B cell (primary cell): ENCODE measurements around the gene NRXN2. TPM values are rescaled to one million over a fixed set of nuclear protein-coding genes. Genes with fewer than 3 reads are reported as not detected.

Source experiments
- ATAC-seq: fragments of 200-7000 bp; cut with Tn5 transposase; one replicate; pipeline ENCODE4 v1.10.0; 2021; ENCODE audit warnings: low read depth, mild to moderate bottlenecking, moderate number of reproducible peaks, moderate library complexity
- CTCF ChIA-PET: fragments of 350-600 bp; sonication (Branson Sonifier 250); formaldehyde crosslinking; loops from one replicate; lab custom pipeline; 2021; ENCODE audit warnings: antibody characterized with exemption, inconsistent platforms; lab: Charles Lee
- POLR2A ChIA-PET: fragments of 350-600 bp; sonication (Branson Sonifier 250); formaldehyde crosslinking; loops from one replicate; lab custom pipeline; 2021; ENCODE audit warnings: antibody characterized with exemption; lab: Charles Lee
- DNase-seq: peaks from one replicate; pipeline ENCODE4 v3.0.0; 2013
- H2AFZ ChIP-seq: 2 replicates; pipeline ENCODE4 v1.6.1; 2012; ENCODE audit warnings: mild to moderate bottlenecking, low read depth, low read length; ENCODE audit not compliant: insufficient read depth, poor library complexity, severe bottlenecking
- H3K27ac ChIP-seq, 2 donors: 1 replicate in 1 of 2; 2 replicates in 1 of 2; pipeline ENCODE4 v1.5.1; 2012 to 2013; ENCODE audit warnings: low read length in 2 of 2, mild to moderate bottlenecking in 2 of 2, moderate library complexity in 1 of 2
- H3K27me3 ChIP-seq, 4 experiments: fragments of 200-600 bp in 1 of 4; sonication (generic) in 1 of 4; replicated peaks in 1 of 4; 1 replicate in 2 of 4; 2 replicates in 2 of 4; pipeline versions ENCODE4 v1.6.1 to v1.7.0; 2013 to 2016; ENCODE audit warnings: low read length in 3 of 4, mild to moderate bottlenecking in 2 of 4, mixed read lengths in 1 of 4, moderate library complexity in 1 of 4; ENCODE audit not compliant: insufficient read depth in 4 of 4, control insufficient read depth in 3 of 4; ENCODE audit errors: control extremely low read depth in 1 of 4
- H3K36me3 ChIP-seq, 2 experiments: replicated peaks in 1 of 2; 1 replicate in 1 of 2; 2 replicates in 1 of 2; pipeline versions ENCODE4 v1.6.1 to v1.7.1; 2013; ENCODE audit warnings: low read length in 1 of 2; ENCODE audit not compliant: insufficient read depth in 2 of 2, control insufficient read depth in 1 of 2; ENCODE audit errors: control extremely low read depth in 1 of 2, extremely low read depth in 1 of 2
- H3K4me1 ChIP-seq, 2 donors: fragments of 200-600 bp in 1 of 2; sonication (generic) in 1 of 2; 1 replicate in 1 of 2; 2 replicates in 1 of 2; pipeline versions ENCODE4 v1.5.1 to v1.6.1; 2013 to 2017; ENCODE audit warnings: low read length in 2 of 2; ENCODE audit not compliant: control insufficient read depth in 2 of 2, insufficient read depth in 2 of 2
- H3K4me2 ChIP-seq: replicated peaks from 2 replicates; pipeline ENCODE3; 2012; ENCODE audit warnings: mild to moderate bottlenecking, low read depth, low read length; ENCODE audit not compliant: poor library complexity, severe bottlenecking
- H3K4me3 ChIP-seq, 5 experiments: fragments of 200-600 bp in 1 of 5; sonication (generic) in 1 of 5; 1 replicate in 3 of 5; 2 replicates in 2 of 5; pipeline versions ENCODE4 v1.5.1 to v1.7.0; 2011 to 2016; ENCODE audit warnings: low read length in 4 of 5, mild to moderate bottlenecking in 4 of 5, low read depth in 2 of 5, control low read depth in 1 of 5, moderate library complexity in 1 of 5; ENCODE audit not compliant: insufficient read depth in 1 of 5; ENCODE audit errors: control extremely low read depth in 1 of 5, extremely low read depth in 1 of 5
- H3K79me2 ChIP-seq: fragments of 200-600 bp; sonication (generic); one replicate; pipeline ENCODE4 v1.6.0; 2016; ENCODE audit warnings: low read length; ENCODE audit not compliant: control insufficient read depth, insufficient read depth
- H3K9ac ChIP-seq: fragments of 200-600 bp; sonication (generic); 2 replicates; pipeline ENCODE4 v1.6.1; 2017; ENCODE audit warnings: mild to moderate bottlenecking, low read length, moderate library complexity
- H3K9me3 ChIP-seq, 3 donors: one replicate each; pipeline versions ENCODE4 v1.6.1 to v1.7.1; 2013; ENCODE audit warnings: low read length in 2 of 3; ENCODE audit not compliant: control insufficient read depth in 2 of 3, insufficient read depth in 1 of 3; ENCODE audit errors: control extremely low read depth in 1 of 3
- H4K20me1 ChIP-seq: 2 replicates; pipeline ENCODE4 v1.6.0; 2012; ENCODE audit warnings: mild to moderate bottlenecking, low read length; ENCODE audit not compliant: insufficient read depth, control insufficient read depth, poor library complexity, severe bottlenecking
- H3K27ac Mint-ChIP-seq: one replicate; pipeline ENCODE4 v1.8.0; 2021; ENCODE audit warnings: mixed read lengths
- H3K27me3 Mint-ChIP-seq: one replicate; pipeline ENCODE4 v1.8.0; 2021; ENCODE audit warnings: mixed read lengths
- H3K4me1 Mint-ChIP-seq: one replicate; pipeline ENCODE4 v1.8.0; 2021; ENCODE audit warnings: mixed read lengths
- H3K4me3 Mint-ChIP-seq: one replicate; pipeline ENCODE4 v1.8.0; 2021; ENCODE audit warnings: mixed read lengths
- H3K9me3 Mint-ChIP-seq: one replicate; pipeline ENCODE4 v1.8.0; 2022; ENCODE audit warnings: mixed read lengths; ENCODE audit not compliant: insufficient read depth
- EZH2 ChIP-seq: IDR thresholded peaks from 2 replicates; pipeline ENCODE4 v1.6.1; 2012; ENCODE audit warnings: borderline replicate concordance, low read depth, mild to moderate bottlenecking, moderate library complexity, low read length; ENCODE audit not compliant: insufficient read depth, poor library complexity, severe bottlenecking
- WGBS: methylation state at CpG from one replicate; pipeline ENCODE4 v1.1.5; 2013; ENCODE audit warnings: missing lambda C conversion rate; ENCODE audit not compliant: insufficient coverage; 5-methylcytosine and 5-hydroxymethylcytosine counted together
- intact Hi-C: fragments of 100-400 bp; cut with micrococcal nuclease; formaldehyde crosslinking; loops from one replicate; pipeline ENCODE4 v1.10.0; 2022
- polyA plus RNA-seq: library from polyadenylated mRNA; depleted of rRNA; stranded (reverse); fragments of >200 nt; gene quantifications from 2 replicates; pipeline ENCODE4 v1.2.3, GENCODE V29; 2012
- total RNA-seq, 2 donors: library from RNA; stranded (reverse); fragments of 120-200 nt in 1 of 2; gene quantifications; 1 replicate in 1 of 2; 2 replicates in 1 of 2; pipeline versions ENCODE4 v1.2.3 to v1.2.4, GENCODE V29; 2013 to 2022
- TF ChIP-seq, protein P1 (sequence below): fragments of 200-600 bp; IDR thresholded peaks from one replicate; pipeline ENCODE4 v1.8.0; 2022; ENCODE audit warnings: antibody characterized with exemption, mild to moderate bottlenecking

The NRXN2 gene
- total and polyA plus RNA-seq, 2 donors (not counting 1 experiment from before 2014, with no cell fraction given), result 0.01 to 0.52 TPM

DNA sequence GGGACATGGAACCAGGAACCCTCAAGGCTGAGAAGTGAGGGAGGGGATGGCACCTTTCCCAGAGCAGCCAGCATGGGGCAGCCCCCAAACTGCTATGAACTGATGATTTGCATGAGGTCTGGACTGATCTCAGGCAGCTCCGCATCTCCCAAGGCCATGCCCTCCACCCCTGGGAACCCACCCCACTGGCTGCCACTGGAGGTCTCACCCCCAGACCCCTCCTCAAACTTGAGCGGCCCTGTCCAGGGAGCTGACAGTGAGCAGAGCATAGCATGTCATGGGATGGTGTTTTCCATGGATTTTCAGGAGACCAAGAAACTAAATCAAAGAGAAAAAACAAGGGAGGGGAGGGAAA lies 46.8 kb downstream of the NRXN2 start:
- H3K36me3 ChIP-seq, result no peaks in the 10 kb centered on the region
- no peaks in the 10 kb centered on the region for H4K20me1 ChIP-seq
- H3K27ac ChIP-seq, result no peak overlapping the region
- H3K9ac ChIP-seq, result no peak overlapping the region
- Mint-ChIP-seq H3K27ac (no peak overlapping the region), H3K9me3 (no peaks in the 10 kb centered on the region), H3K27me3 (peaks cover 52% of the 10 kb centered on the region), H3K4me3 (no peak overlapping the region), H3K4me1 (peaks cover 21% of the 10 kb centered on the region)
- peaks cover 0 to 10% (median 0%) of the 10 kb centered on the region in 3 donors for H3K9me3 ChIP-seq
- ChIA-PET CTCF (no interaction called here), POLR2A (no interaction called here)
- intact Hi-C loops, result no loop called here
- ATAC-seq (no peak), DNase-seq (no peak)
- H3K4me1 ChIP-seq, result peaks cover 15 to 21% of the 10 kb centered on the region in 2 donors
- WGBS, result no CpG with 5 or more reads among the region's 2 CpGs
- no peak for TF ChIP-seq EZH2
- TF ChIP-seq, protein P1, sequence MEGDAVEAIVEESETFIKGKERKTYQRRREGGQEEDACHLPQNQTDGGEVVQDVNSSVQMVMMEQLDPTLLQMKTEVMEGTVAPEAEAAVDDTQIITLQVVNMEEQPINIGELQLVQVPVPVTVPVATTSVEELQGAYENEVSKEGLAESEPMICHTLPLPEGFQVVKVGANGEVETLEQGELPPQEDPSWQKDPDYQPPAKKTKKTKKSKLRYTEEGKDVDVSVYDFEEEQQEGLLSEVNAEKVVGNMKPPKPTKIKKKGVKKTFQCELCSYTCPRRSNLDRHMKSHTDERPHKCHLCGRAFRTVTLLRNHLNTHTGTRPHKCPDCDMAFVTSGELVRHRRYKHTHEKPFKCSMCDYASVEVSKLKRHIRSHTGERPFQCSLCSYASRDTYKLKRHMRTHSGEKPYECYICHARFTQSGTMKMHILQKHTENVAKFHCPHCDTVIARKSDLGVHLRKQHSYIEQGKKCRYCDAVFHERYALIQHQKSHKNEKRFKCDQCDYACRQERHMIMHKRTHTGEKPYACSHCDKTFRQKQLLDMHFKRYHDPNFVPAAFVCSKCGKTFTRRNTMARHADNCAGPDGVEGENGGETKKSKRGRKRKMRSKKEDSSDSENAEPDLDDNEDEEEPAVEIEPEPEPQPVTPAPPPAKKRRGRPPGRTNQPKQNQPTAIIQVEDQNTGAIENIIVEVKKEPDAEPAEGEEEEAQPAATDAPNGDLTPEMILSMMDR, result no peak
- peaks cover 0 to 24% (median 7%) of the 10 kb centered on the region in 4 experiments for H3K27me3 ChIP-seq
- H3K4me2 ChIP-seq, result no peak overlapping the region
- H3K4me3 ChIP-seq, result no peak overlapping the region
- no peaks in the 10 kb centered on the region for H3K79me2 ChIP-seq
- H2AFZ ChIP-seq, result no peak overlapping the region

DNA sequence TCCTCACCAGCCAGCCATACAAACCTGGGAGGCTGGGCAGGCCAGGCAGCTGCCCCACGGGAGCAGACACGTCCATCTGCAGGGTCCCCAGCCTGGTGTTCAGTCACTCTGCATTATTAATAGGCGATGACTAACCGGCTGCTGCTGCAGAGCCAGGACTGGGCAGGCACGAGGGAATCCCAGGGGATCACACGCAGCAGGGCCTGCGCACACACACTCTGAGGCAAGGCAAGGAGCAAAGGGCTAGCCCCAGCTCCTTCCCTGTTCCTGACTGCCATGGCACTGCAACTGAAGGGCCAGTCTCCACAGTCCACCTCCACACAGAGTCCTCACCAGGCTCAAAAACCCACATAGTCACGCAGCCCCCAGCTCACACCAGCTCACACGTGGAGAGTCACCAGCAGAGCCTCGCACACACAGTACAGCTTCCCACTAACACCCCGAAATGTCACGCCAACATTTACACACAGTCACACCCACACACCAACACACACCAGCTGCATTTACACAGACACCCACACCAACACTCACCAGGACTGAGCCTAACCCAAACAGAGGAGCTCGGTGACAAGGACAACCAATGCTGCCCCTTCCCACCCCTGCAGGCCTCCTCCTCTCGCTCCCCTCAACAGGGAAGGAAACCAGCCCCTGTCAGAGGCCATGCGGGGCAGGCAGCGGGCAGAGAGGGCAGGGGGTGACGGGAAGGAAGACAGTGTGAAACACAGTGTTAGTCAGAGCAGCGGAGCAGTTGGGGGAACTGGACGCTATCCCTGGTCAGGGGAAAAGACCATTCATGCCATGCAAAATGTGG lies 47.3 kb downstream of the NRXN2 start:
- peaks cover 0 to 29% (median 7%) of the 10 kb centered on the region in 4 experiments for H3K27me3 ChIP-seq
- Mint-ChIP-seq H3K4me1 (peaks cover 21% of the 10 kb centered on the region), H3K27ac (no peak overlapping the region), H3K27me3 (peaks cover 57% of the 10 kb centered on the region), H3K4me3 (peak overlapping the region; percentile 12), H3K9me3 (no peaks in the 10 kb centered on the region)
- no peak overlapping the region for H3K27ac ChIP-seq
- peaks cover 15 to 21% of the 10 kb centered on the region in 2 donors for H3K4me1 ChIP-seq
- WGBS, result 50% methylated on average over 18 of the region's 19 CpGs
- no peak overlapping the region for H2AFZ ChIP-seq
- H3K9ac ChIP-seq, result no peak overlapping the region
- no peaks in the 10 kb centered on the region for H3K79me2 ChIP-seq
- DNase-seq, result no peak
- no peak overlapping the region for H3K4me2 ChIP-seq
- H4K20me1 ChIP-seq, result no peaks in the 10 kb centered on the region
- no peak for TF ChIP-seq EZH2
- TF ChIP-seq, protein P1, result no peak
- intact Hi-C loops, result no loop called here
- no peak overlapping the region for H3K4me3 ChIP-seq
- CTCF ChIA-PET, result interaction anchor here (0.5 to 2.5 kb wide), 3 partner anchors 13 to 315 kb away, joined by 4 to 12 read pairs (median 6); no protein-coding TSS in a partner anchor
- POLR2A ChIA-PET, result no interaction called here
- H3K36me3 ChIP-seq, result no peaks in the 10 kb centered on the region
- H3K9me3 ChIP-seq, result peaks cover 0 to 10% (median 0%) of the 10 kb centered on the region in 3 donors
- ATAC-seq, result peak; percentile 77
